Endothelial cell of umbilical vein (primary cell): ENCODE results near the gene MAB21L2. TPM values are rescaled to one million over a fixed set of nuclear protein-coding genes. Genes with fewer than 3 reads are reported as not detected.

Source experiments
- BruUV-seq: library from RNA; stranded (reverse); fragments of 400-500 nt; replicated peaks from 2 replicates; lab custom pipeline; 2021; lab: Mats Ljungman, UMichigan
- CTCF ChIA-PET: fragments of 300-600, 350-600 bp; sonication (Branson Sonifier 250); formaldehyde crosslinking; loops from one replicate; lab custom pipeline; 2021; ENCODE audit warnings: antibody characterized with exemption, inconsistent platforms; lab: Charles Lee
- POLR2A ChIA-PET: fragments of 300-600, 350-600 bp; sonication (Branson Sonifier 250); formaldehyde crosslinking; loops from one replicate; lab custom pipeline; 2021; ENCODE audit warnings: antibody characterized with exemption, inconsistent platforms; lab: Charles Lee
- DNase-seq: peaks from one replicate; pipeline ENCODE4 v3.0.0-alpha.2; 2011; ENCODE audit warnings: low read depth, low spot score
- FAIRE-seq: peaks from 2 replicates; lab custom pipeline; 2011; peaks lifted over from hg19 to GRCh38; lab: Jason Lieb, UNC
- H2AFZ ChIP-seq: 2 replicates; pipeline ENCODE4 v1.6.0; 2012; ENCODE audit warnings: low read depth, low read length, control low read depth, inconsistent platforms
- H3K27ac ChIP-seq: 2 replicates; pipeline ENCODE4 v1.5.1; 2011; ENCODE audit warnings: low read depth, mild to moderate bottlenecking, control low read depth, low read length, moderate library complexity; ENCODE audit not compliant: insufficient read depth
- H3K27me3 ChIP-seq, 2 experiments: 2 replicates each; pipeline versions ENCODE4 v1.6.0 to v1.6.1; 2011; ENCODE audit warnings: low read length in 2 of 2, mixed read lengths in 1 of 2; ENCODE audit not compliant: control insufficient read depth in 2 of 2, insufficient read depth in 2 of 2
- H3K36me3 ChIP-seq, 2 experiments: 2 replicates in 1 of 2; 3 replicates in 1 of 2; pipeline ENCODE4 v1.5.1; 2011; ENCODE audit warnings: low read length in 2 of 2, mild to moderate bottlenecking in 1 of 2, moderate library complexity in 1 of 2; ENCODE audit not compliant: control insufficient read depth in 2 of 2, insufficient read depth in 2 of 2; ENCODE audit errors: extremely low read depth in 1 of 2
- H3K4me1 ChIP-seq: 3 replicates; pipeline ENCODE4 v1.5.1; 2011; ENCODE audit warnings: mild to moderate bottlenecking, low read length; ENCODE audit not compliant: control insufficient read depth, insufficient read depth; ENCODE audit errors: extremely low read depth
- H3K4me2 ChIP-seq: 2 replicates; pipeline ENCODE4 v1.6.1; 2011; ENCODE audit warnings: low read length, control low read depth, mixed read lengths; ENCODE audit not compliant: insufficient read depth
- H3K4me3 ChIP-seq, 3 experiments: fragments of 200-600 bp in 1 of 3; sonication (generic), shearing (Covaris generic) in 1 of 3; replicated peaks in 1 of 3; 2 replicates each; pipeline ENCODE4 v1.5.1; 2011 to 2016; ENCODE audit warnings: control low read depth in 3 of 3, low read length in 3 of 3, mild to moderate bottlenecking in 2 of 3, inconsistent platforms in 1 of 3, low read depth in 1 of 3, moderate library complexity in 1 of 3; ENCODE audit not compliant: insufficient read depth in 1 of 3
- H3K79me2 ChIP-seq: 2 replicates; pipeline ENCODE4 v1.6.0; 2012; ENCODE audit warnings: low read length, inconsistent platforms; ENCODE audit not compliant: control insufficient read depth, insufficient read depth
- H3K9ac ChIP-seq: replicated peaks from 2 replicates; pipeline ENCODE3; 2011; ENCODE audit warnings: low read length, control low read depth; ENCODE audit not compliant: insufficient read depth; ENCODE audit errors: extremely low read depth
- H3K9me1 ChIP-seq: replicated peaks from 3 replicates; pipeline ENCODE4 v1.6.0; 2011; ENCODE audit warnings: mild to moderate bottlenecking, low read length; ENCODE audit not compliant: control insufficient read depth, insufficient read depth; ENCODE audit errors: extremely low read depth
- H3K9me3 ChIP-seq: replicated peaks from 2 replicates; pipeline ENCODE4 v1.5.1; 2012; ENCODE audit warnings: low read length, inconsistent platforms; ENCODE audit not compliant: control insufficient read depth, insufficient read depth
- H4K20me1 ChIP-seq: replicated peaks from 2 replicates; pipeline ENCODE3; 2011; ENCODE audit warnings: mild to moderate bottlenecking, low read length; ENCODE audit not compliant: control insufficient read depth, insufficient read depth; ENCODE audit errors: extremely low read depth
- FOS ChIP-seq: IDR thresholded peaks from 2 replicates; pipeline ENCODE4 v1.6.1; 2011; ENCODE audit warnings: mild to moderate bottlenecking, low read length, moderate library complexity, borderline replicate concordance; ENCODE audit not compliant: insufficient read depth
- GATA2 ChIP-seq: IDR thresholded peaks from 2 replicates; pipeline ENCODE4 v1.7.0; 2011; ENCODE audit warnings: low read depth, mild to moderate bottlenecking, moderate library complexity, mixed read lengths, low read length; ENCODE audit not compliant: insufficient read length, insufficient read depth
- JUN ChIP-seq: IDR thresholded peaks from 2 replicates; pipeline ENCODE4 v1.6.1; 2011; ENCODE audit warnings: borderline replicate concordance, low read depth; ENCODE audit not compliant: insufficient read length, insufficient read depth
- POLR2A ChIP-seq: IDR thresholded peaks from 2 replicates; pipeline ENCODE4 v1.6.1; 2012; ENCODE audit warnings: low read depth, mild to moderate bottlenecking, control low read depth, low read length
- dilution Hi-C: fragments of 300-500 bp; cut with MboI; formaldehyde crosslinking; loops from one replicate; pipeline ENCODE4 v1.15.0; 2019; ENCODE audit warnings: low sequenced_read_pairs; ENCODE audit not compliant: extremely low pct_ligation_motif_present
- intact Hi-C: fragments of 100-400 bp; cut with micrococcal nuclease; formaldehyde crosslinking; loops from one replicate; pipeline ENCODE4 v1.10.0; 2022
- polyA plus RNA-seq, 4 experiments: library from polyadenylated mRNA; depleted of rRNA in 3 of 4; stranded (reverse) in 3 of 4; unstranded in 1 of 4; fragments of >200 nt; gene quantifications; 2 replicates each; pipeline versions ENCODE4 v1.2.1 to v1.2.3, GENCODE V29; 2011 to 2012; ENCODE audit warnings: missing spikeins in 1 of 4
- total RNA-seq: library from RNA; stranded (reverse); gene quantifications from 2 replicates; pipeline ENCODE4 v1.2.3, GENCODE V29; 2021
- TF ChIP-seq, protein P1 (sequence below): IDR thresholded peaks from 2 replicates; pipeline ENCODE4 v1.6.1; 2011; ENCODE audit not compliant: insufficient read depth, insufficient read length

MAB21L2 gene
- total and polyA plus RNA-seq, 2 donors (not counting 3 experiments of a cell fraction or from before 2014, with no cell fraction given), result not detected

DNA sequence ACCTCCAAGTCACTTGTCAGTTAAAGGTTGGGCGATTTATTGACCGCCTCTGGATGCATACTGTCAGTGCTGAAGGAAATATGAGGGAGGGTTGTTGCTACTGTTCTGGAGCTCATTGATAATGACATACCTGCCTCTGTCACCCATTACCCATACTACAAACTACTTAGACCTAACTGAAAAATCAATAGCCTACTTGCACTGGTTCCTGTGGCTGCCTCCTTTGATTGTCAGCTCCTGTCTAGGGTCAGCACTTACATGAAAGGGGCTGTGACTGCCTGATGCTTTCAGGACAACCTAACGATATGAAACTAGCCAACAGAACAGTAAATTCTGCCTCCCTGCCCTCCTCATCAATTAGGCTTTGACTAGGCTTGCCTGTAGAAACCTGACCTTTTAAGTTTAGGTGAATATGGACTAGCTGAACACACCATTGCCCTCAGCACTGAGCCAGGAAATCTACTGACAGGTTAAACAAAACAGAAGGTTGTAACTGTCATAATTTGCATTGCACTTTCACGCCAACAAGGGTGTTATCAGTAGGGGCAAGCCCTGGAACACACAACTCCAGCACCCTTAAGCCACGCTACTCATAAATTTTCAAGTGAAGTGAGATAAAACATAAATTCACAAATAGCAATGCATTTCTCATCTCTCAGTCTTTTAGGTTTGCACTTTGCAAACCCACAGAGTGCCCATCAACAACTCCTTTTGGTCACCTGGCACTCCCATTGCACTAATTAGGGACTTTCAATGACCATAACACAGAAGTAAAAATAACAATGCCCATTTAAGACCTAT lies 9.0 kb upstream of the MAB21L2 start:
- no peaks in the 10 kb centered on the region for H3K79me2 ChIP-seq
- POLR2A ChIA-PET, result no interaction called here
- DNase-seq (no peak), FAIRE-seq (no peak)
- no peak overlapping the region for H2AFZ ChIP-seq
- no peaks in the 10 kb centered on the region for H3K36me3 ChIP-seq
- BruUV-seq, result no TSS peak
- no peaks in the 10 kb centered on the region for H3K27me3 ChIP-seq
- H3K9me3 ChIP-seq, result no peaks in the 10 kb centered on the region
- CTCF ChIA-PET, result no interaction called here
- no peaks in the 10 kb centered on the region for H3K4me1 ChIP-seq
- no peaks in the 10 kb centered on the region for H4K20me1 ChIP-seq
- no peak overlapping the region for H3K4me2 ChIP-seq
- intact Hi-C loops (no loop called here), dilution Hi-C loops (no loop called here)
- TF ChIP-seq GATA2, result no peak
- TF ChIP-seq FOS, result no peak
- TF ChIP-seq JUN, result no peak
- TF ChIP-seq, protein P1, sequence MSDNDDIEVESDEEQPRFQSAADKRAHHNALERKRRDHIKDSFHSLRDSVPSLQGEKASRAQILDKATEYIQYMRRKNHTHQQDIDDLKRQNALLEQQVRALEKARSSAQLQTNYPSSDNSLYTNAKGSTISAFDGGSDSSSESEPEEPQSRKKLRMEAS, result no peak
- H3K27ac ChIP-seq, result no peak overlapping the region
- no peak overlapping the region for H3K4me3 ChIP-seq
- H3K9me1 ChIP-seq, result no peaks in the 10 kb centered on the region
- no peak overlapping the region for H3K9ac ChIP-seq

GRCh38 chr4:150573534-150573933 lies 8.4 kb upstream of the MAB21L2 start:
- H3K9me1 ChIP-seq, result no peaks in the 10 kb centered on the region
- no peaks in the 10 kb centered on the region for H3K36me3 ChIP-seq
- peak; percentile 44 for TF ChIP-seq FOS
- TF ChIP-seq POLR2A, result no peak
- H3K4me1 ChIP-seq, result no peaks in the 10 kb centered on the region
- intact Hi-C loops, result no loop called here
- no peaks in the 10 kb centered on the region for H4K20me1 ChIP-seq
- DNase-seq, result peak; percentile 58
- peak; percentile 78 for FAIRE-seq
- H3K9ac ChIP-seq, result no peak overlapping the region
- POLR2A ChIA-PET, result no interaction called here
- H3K9me3 ChIP-seq, result no peaks in the 10 kb centered on the region
- H3K4me3 ChIP-seq, result no peak overlapping the region
- CTCF ChIA-PET, result interaction anchor here (1.0 to 1.2 kb wide), 3 partner anchors 8 to 294 kb away, joined by 3 to 6 read pairs (median 4); no protein-coding TSS in a partner anchor
- H3K27ac ChIP-seq, result no peak overlapping the region
- H2AFZ ChIP-seq, result no peak overlapping the region
- BruUV-seq, result no TSS peak
- H3K4me2 ChIP-seq, result no peak overlapping the region
- H3K79me2 ChIP-seq, result no peaks in the 10 kb centered on the region
- no peaks in the 10 kb centered on the region for H3K27me3 ChIP-seq
- dilution Hi-C loops, result no loop called here
